PC-9 (cell line): ENCODE results near the gene SCN2B.

ENCODE experiments used
- EZH2 ChIP-seq: fragments of 200-600 bp; sonication (generic); IDR thresholded peaks from 2 replicates; pipeline ENCODE4 v1.8.0; 2017; ENCODE audit warnings: antibody characterized with exemption, low read depth
- TF ChIP-seq, protein P1 (sequence below): fragments of 200-600 bp; sonication (generic); conservative IDR thresholded peaks from 2 replicates; pipeline ENCODE4 v1.6.1; 2017; ENCODE audit warnings: mixed run types, antibody characterized with exemption, mild to moderate bottlenecking, moderate library complexity

DNA sequence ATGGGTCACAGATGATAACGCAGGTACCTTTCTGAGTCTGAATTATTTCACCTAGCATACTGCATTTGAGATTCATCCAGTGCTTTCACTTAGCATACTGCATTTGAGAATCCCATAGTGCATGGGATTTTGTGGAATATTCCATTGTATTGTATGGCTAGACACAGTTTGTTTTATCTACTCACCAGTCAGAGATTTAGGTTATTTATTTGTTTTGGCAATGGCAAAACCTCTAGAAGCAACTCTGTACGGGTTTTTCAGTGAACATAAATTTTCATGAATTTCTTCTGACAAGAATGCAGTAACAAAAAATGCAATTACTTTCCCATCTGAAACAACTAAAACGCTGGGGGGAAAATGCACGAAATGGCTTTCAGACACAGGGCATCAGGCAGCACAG is 48.1 kb downstream of the SCN2B start:
- TF ChIP-seq EZH2 = no peak
- TF ChIP-seq, protein P1, sequence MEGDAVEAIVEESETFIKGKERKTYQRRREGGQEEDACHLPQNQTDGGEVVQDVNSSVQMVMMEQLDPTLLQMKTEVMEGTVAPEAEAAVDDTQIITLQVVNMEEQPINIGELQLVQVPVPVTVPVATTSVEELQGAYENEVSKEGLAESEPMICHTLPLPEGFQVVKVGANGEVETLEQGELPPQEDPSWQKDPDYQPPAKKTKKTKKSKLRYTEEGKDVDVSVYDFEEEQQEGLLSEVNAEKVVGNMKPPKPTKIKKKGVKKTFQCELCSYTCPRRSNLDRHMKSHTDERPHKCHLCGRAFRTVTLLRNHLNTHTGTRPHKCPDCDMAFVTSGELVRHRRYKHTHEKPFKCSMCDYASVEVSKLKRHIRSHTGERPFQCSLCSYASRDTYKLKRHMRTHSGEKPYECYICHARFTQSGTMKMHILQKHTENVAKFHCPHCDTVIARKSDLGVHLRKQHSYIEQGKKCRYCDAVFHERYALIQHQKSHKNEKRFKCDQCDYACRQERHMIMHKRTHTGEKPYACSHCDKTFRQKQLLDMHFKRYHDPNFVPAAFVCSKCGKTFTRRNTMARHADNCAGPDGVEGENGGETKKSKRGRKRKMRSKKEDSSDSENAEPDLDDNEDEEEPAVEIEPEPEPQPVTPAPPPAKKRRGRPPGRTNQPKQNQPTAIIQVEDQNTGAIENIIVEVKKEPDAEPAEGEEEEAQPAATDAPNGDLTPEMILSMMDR = no peak
